Upper lobe of right lung (tissue), 1 donor: ENCODE results near the gene DNAI1. TPM values are rescaled to one million over a fixed set of nuclear protein-coding genes. Genes with fewer than 3 reads are reported as not detected.

ENCODE experiments used
- ATAC-seq: fragments of 200-7000 bp; cut with Tn5 transposase; one replicate; pipeline ENCODE4 v1.9.1; 2020; ENCODE audit warnings: mild to moderate bottlenecking, moderate library complexity
- DNase-seq: peaks from one replicate; pipeline ENCODE4 v3.0.0-alpha.2; 2020
- H3K27ac ChIP-seq: fragments of 200-600 bp; one replicate; pipeline ENCODE4 v1.8.0; 2022
- H3K27me3 ChIP-seq: fragments of 200-600 bp; one replicate; pipeline ENCODE4 v1.8.0; 2022; ENCODE audit warnings: mild to moderate bottlenecking
- H3K36me3 ChIP-seq: fragments of 200-600 bp; one replicate; pipeline ENCODE4 v1.8.0; 2022
- H3K4me1 ChIP-seq: fragments of 200-600 bp; one replicate; pipeline ENCODE4 v1.8.0; 2022
- H3K4me3 ChIP-seq: fragments of 200-600 bp; one replicate; pipeline ENCODE4 v1.8.0; 2022; ENCODE audit warnings: mild to moderate bottlenecking
- H3K9me3 ChIP-seq: fragments of 200-600 bp; one replicate; pipeline ENCODE4 v1.8.0; 2022
- intact Hi-C: fragments of 100-400 bp; cut with DNase I; formaldehyde crosslinking; loops from one replicate; pipeline ENCODE4 v1.11.0; 2022
- total RNA-seq: library from RNA; stranded (reverse); fragmentation: NEBNext Ultra II Directional; extraction: Animal tissue kit (Norgen Biotek cat#: 25700); gene quantifications from one replicate; pipeline ENCODE4 v1.2.1, GENCODE V29; 2021
- TF ChIP-seq, protein P1 (sequence below): fragments of 200-600 bp; IDR thresholded peaks from one replicate; pipeline ENCODE4 v1.8.0; 2022; ENCODE audit warnings: antibody characterized with exemption
- donor health status: DM: no; HTN: yes; CAD: no; lungs with severe emphysema.

The DNAI1 gene
- total RNA-seq, 1 donor from 2014 or later = not detected

DNA sequence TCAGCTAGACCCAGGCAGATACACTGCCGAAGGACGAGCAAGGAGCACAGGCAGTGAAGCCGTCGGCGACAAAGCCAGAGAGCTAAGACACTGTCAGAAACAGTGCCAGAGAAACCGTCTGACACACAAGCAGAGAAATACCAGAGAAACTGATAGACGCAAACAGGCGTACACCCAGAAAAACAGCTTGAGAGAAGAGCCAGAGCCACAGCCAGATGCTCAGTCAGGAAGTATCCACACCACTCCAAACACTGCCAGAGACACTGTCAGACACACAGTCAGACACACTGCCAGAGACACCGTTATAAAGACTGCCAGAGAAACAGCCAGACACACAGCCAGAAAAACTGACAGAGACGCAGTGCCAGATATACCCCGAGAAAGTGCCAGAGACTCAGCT is 111.8 kb downstream of the DNAI1 start:
- ATAC-seq = no peak
- H3K36me3 ChIP-seq = no peaks in the 10 kb centered on the region
- intact Hi-C loops = no loop called here

More for the DNA sequence above, 111.8 kb downstream of the DNAI1 start:
- H3K4me3 ChIP-seq = no peak overlapping the region
- TF ChIP-seq, protein P1, sequence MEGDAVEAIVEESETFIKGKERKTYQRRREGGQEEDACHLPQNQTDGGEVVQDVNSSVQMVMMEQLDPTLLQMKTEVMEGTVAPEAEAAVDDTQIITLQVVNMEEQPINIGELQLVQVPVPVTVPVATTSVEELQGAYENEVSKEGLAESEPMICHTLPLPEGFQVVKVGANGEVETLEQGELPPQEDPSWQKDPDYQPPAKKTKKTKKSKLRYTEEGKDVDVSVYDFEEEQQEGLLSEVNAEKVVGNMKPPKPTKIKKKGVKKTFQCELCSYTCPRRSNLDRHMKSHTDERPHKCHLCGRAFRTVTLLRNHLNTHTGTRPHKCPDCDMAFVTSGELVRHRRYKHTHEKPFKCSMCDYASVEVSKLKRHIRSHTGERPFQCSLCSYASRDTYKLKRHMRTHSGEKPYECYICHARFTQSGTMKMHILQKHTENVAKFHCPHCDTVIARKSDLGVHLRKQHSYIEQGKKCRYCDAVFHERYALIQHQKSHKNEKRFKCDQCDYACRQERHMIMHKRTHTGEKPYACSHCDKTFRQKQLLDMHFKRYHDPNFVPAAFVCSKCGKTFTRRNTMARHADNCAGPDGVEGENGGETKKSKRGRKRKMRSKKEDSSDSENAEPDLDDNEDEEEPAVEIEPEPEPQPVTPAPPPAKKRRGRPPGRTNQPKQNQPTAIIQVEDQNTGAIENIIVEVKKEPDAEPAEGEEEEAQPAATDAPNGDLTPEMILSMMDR = no peak
- no peaks in the 10 kb centered on the region for H3K9me3 ChIP-seq
- no peaks in the 10 kb centered on the region for H3K4me1 ChIP-seq
- DNase-seq = no peak
- peaks cover 23% of the 10 kb centered on the region for H3K27me3 ChIP-seq
- no peak overlapping the region for H3K27ac ChIP-seq

Other genes with a start within 250 kb of the DNAI1 start
- 0.46 TPM for gene KIF24, start 129.5 kb upstream of the DNAI1 start, total RNA-seq
- gene NUDT2, start 129.2 kb upstream of the DNAI1 start, total RNA-seq = 11.5 TPM
- gene MYORG, start 81.9 kb upstream of the DNAI1 start, total RNA-seq = 6.9 TPM
- 28.8 TPM for gene FAM219A, start 235 bp upstream of the DNAI1 start, total RNA-seq
- gene ENHO, start 64.2 kb downstream of the DNAI1 start, total RNA-seq = 0.61 TPM
- gene CNTFR, start 130.9 kb downstream of the DNAI1 start, total RNA-seq = 2.9 TPM
- 16.7 TPM for gene RPP25L, start 153.3 kb downstream of the DNAI1 start, total RNA-seq
- 59.3 TPM for gene DCTN3, start 161.7 kb downstream of the DNAI1 start, total RNA-seq
- gene ARID3C, start 170.3 kb downstream of the DNAI1 start, total RNA-seq = not detected
- gene SIGMAR1, start 179.0 kb downstream of the DNAI1 start, total RNA-seq = 40.5 TPM
- gene GALT, start 187.9 kb downstream of the DNAI1 start, total RNA-seq = 47.6 TPM
- 18.7 TPM for gene IL11RA, start 193.4 kb downstream of the DNAI1 start, total RNA-seq
- not detected for gene CCL27, start 203.9 kb downstream of the DNAI1 start, total RNA-seq
- 1.1 TPM for gene CCL19, start 232.5 kb downstream of the DNAI1 start, total RNA-seq